GM19023 (cell line): ENCODE data around the gene MEIS2.
"Not testable (repeated sequence)": the region's sequence is repeated elsewhere in the genome, so short reads cannot be mapped to it uniquely, and the experiment has no call there.

ENCODE experiments used
- ATAC-seq: cut with Tn5 transposase; IDR thresholded peaks from one replicate; pipeline ENCODE4 v1.9.1; 2021; ENCODE audit warnings: mild to moderate bottlenecking, moderate library complexity; ENCODE audit not compliant: unreplicated experiment

MEIS2 gene

DNA sequence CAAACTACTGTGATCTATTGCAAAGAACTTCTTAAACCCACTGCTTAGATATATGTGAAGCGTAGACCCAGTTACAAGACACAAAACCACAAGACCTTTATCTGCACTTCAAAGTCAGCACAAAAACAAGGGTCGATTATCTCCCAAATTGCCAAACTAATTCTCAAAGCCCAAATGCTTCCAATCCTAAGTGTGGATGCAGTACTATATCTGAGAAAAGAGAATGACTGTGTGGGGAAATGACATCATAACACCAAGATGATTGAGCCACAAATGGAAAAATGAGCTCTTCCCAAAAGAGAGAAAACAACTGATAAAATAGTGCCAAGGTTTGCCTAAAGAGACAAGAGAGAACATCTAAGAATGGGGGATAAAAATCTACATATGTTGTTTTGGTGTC, 86.2 kb downstream of the MEIS2 start:
- ATAC-seq = no peak

- no peak for ATAC-seq
Observed at GRCh38 chr15:37010595-37010994, 89.8 kb downstream of the MEIS2 start.

GRCh38 chr15:37009288-37009687, 91.1 kb downstream of the MEIS2 start:
- no peak for ATAC-seq

DNA sequence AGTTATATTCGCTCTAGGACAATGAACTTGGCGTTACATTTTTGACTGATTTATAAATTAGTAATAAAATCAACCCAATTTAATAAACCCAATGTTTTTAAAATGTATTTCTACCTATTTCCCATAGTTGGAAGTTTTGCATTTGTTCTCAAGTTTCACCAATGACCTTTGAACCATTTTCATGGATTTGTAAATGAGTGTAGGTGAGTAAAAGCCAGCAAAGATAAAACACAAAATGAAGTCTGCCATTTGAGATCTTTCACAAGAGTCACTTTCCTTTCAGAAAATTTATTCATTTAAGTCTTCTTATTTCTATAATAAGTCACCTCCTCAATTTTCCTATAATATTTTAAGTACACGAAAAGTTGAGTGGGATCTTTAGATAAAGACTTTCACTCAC, 92.1 kb downstream of the MEIS2 start:
- no peak for ATAC-seq

DNA sequence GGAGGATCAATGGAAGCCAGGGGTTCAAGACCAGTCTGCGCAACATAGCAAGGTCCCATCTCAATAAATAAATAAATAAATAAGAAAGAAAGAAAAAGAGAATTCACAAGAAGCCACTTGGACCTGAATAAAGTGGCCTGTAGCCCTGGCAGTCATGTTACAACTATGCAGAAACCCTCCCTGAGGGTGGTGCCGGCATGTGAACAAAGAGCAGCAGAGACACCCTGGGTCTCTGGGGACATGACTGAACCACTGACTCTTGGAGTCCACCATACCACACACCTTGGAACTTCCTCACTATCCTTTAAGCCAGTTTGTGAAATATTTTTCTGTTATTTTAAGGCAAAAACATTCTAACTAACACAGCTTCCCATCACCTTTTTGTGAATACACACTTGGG, 93.0 kb downstream of the MEIS2 start:
- no peak for ATAC-seq

- no peak for ATAC-seq
Observed at GRCh38 chr15:37004981-37005735, 95.2 kb downstream of the MEIS2 start.

DNA sequence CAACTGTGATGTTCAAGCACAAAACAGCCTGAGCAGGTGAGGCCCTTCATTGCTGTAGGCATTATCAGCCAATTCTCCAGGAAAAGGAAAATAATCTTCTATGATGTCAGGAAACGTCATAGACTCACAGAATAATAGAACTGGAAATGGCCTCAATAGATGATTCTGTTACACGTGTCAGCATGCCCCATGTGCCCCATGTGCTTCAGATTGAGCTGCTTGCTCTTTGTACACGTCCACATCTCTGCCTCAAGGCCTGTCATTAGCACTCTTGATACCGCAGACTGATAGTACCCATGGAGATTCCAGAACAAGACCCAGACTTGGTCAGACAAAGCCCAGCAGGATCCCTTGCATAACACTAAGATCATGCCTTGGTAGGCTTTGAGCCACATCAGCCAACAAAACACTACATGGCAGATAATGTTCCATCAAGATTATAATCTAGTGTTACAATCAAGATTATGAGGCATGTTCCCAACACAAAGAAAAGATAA, 95.9 kb downstream of the MEIS2 start:
- no peak for ATAC-seq

DNA sequence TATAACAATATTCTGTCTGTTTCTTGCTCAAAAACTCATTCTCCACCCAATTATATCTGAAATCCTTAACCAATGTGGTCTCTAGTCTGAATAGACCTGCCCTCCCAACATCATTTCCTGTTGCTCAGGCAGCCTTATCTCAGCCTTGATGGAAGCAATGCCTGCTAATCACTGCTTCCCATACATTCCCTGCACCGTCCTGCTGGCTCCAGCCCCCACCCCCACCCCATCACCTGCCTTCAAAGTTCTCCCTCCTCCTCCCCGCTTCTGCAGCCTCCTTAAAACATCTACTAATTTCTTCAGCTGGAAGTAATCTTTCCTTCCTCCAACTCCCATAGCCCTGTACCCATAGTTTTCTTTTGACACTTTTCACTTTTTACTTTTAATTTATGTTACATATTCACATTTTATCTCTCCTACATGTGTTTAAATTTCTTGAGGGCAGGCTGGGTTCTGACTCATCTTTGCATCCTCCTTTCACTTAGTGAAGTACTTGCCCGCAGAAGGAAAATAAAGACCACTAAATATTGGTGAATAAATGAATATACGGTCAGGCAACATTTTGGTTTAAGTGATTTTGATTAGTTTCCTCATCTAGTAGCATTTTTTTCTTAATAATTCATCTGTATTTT, 98.2 kb downstream of the MEIS2 start:
- ATAC-seq = no peak

DNA sequence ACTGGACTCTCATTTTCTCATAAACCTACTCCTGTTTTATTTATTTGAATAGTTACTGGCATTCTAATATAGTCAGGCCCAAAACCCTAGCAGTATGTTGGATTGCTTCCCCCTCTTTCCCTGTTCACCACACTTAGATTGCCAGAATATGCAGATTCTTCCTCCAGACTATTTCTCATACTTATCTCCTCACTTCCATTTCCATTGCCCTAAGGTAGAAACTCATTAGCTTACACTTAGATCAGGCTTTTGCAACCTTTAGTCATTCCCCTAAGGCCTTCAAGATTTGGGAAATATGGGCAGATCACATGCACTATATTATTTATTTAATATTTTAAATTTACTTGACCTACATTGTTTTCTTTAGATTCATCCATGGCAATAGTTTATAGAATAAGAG, 98.9 kb downstream of the MEIS2 start:
- ATAC-seq = no peak

DNA sequence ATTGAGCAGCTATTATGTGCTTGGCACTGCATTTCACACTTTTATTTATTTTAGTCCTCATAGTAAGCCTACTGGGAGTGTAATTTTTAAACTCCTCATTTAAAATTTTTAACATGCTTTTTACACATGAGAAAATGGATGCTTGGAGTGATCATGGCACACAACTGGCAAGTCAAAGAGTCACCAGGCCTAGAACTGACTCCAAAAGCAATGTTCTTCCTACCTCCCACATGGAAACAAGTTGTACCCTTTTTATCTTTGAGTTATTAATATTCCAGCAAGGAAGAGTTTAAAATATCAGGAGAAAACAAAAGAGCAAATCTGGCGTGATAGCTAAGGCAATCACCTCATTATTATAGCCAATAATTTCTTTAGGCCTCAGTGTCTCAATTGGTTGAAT, 100.6 kb downstream of the MEIS2 start:
- ATAC-seq = no peak

GRCh38 chr15:36996538-36997181, 103.7 kb downstream of the MEIS2 start:
- ATAC-seq = no peak

- no peak for ATAC-seq
Observed at GRCh38 chr15:36996121-36996520, 104.2 kb downstream of the MEIS2 start.

DNA sequence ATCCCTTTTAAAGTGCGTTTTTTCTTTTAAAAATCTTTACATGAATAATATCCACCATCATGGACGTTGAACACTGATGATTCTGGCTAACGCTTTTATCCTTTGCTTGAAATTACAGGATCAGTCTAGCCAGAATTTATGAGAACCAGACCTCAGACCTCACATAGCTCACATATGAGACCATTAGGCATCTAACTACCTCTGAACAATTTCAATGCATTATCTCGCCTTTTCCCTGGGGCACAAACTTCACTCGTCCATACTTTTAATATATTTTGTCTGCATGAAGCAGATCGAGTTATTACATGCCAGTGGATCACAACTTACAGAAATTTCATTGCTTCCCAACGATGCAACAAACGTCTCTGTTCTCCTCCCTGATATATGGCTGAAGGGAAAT, 105.6 kb downstream of the MEIS2 start:
- no peak for ATAC-seq

DNA sequence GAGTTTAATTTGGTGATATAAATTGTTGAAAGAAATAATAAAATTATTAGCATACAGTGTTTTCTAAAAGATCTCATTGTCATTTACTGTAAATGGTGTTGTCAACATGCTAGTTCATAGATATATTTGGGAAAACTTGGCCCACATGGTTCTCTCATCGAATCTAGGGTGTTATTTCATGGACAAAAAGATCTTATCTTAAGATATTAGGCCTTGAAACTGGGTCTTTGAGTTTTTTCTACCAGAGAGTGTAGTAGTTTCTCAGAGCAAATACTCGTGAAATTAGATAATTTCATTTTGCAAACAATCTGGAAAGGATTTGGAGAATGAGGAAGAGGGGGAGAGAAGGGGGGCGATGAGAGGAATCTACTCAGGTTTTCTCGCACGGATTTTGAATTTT, 107.9 kb downstream of the MEIS2 start:
- no peak for ATAC-seq

- no peak for ATAC-seq
Observed at GRCh38 chr15:36988947-36989346, 111.4 kb downstream of the MEIS2 start.

DNA sequence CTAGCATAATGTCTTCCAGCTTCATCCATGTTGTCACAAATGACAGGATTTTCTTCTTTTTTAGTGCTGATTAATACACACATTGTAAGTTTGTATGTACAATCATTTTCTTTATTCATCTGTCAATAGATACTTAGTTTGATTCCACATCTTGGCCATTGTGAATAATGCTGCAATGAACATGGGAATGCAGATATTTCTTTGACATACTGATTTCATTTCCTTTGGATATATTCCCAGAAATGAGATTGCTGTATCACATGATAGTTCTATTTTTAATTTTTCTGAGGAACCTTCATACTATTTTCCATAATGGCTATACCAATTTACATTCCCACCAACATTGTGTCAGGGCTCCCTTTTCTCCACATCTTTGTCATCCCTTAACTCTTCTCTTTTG, 117.9 kb downstream of the MEIS2 start:
- no peak for ATAC-seq

DNA sequence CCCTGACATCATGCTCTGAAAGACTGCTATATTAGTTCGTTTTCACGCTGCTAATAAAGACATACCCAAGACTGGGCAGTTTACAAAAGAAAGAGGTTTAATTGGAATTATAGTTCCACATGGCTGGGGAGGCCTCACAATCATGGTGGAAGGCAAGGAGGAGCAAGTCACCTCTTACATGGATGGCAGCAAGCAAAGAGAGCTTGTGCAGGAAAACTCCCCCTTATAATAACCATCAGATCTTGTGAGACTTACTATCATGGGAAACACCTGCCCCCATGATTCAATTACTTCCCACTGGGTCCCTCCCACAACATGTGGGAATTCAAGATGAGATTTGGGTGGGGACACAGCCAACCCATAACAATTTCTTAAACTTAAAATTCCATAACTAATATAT, 120.1 kb downstream of the MEIS2 start:
- not testable (repeated sequence) for ATAC-seq

DNA sequence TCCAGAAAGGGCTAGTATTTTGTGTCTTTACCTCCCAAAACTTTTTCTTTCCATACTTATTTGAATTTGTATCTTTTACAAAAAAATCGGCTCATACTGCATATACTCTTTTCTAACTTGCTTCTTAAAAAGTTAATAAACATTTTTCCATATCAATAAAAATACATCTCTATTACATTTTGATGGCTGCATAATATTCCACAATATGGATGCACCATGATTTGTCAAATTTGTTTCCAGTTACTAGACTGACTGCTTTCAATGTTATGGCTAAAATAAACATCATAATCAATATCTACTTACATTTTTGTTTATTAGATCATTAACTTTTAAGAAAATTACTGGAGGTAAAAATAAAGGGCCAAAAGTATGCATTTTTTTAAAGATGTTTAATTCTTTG, 121.7 kb downstream of the MEIS2 start:
- no peak for ATAC-seq

GRCh38 chr15:36978126-36978525, 122.2 kb downstream of the MEIS2 start:
- no peak for ATAC-seq

DNA sequence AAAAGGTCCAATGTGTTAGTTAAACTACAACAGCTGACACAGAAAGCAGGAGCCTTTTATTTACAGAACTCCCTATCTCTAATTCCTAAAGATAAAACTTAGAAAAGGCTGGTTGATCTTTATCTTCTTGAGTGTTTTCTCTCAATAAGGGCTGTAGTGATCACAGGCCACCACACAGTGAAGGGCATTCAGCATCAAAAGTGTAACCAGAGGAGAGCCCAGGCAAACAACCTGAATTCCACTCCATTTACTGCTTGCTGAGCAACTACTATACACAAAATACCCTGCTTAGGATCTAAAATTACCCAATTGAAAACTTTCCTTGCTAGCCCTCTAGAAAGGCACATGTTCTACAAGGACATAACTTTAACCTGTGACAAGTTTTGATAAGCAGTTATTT, 122.7 kb downstream of the MEIS2 start:
- no peak for ATAC-seq

GRCh38 chr15:36972704-36973103, 127.6 kb downstream of the MEIS2 start:
- ATAC-seq = no peak

DNA sequence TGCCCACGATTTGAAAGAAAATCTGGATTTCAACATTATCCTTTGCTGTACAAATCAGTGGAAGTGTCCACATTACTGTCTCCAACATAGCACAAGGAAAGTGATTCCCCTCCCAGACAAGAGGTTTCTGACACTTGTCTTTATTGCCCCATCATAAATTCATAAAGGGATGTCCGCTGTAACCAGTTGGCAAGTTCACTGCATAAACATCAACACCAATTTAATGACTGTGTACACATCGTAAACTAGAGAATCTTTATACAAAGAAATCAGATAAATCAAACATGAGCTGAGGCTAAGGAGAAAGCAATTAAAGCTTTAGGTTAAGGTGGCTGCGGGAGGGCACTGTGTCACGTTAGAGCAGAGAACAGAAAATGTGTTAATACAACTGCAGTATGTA, 129.8 kb downstream of the MEIS2 start:
- no peak for ATAC-seq
